NCI-H526 treated with DMSO at 0.1 percent for 48 hours (cell line): Measurements from ENCODE around the gene CSF2RB.

ENCODE experiments used
- DNase-seq: peaks from one replicate; lab custom pipeline; 2025; lab: John Stamatoyannopoulos, UW

The CSF2RB gene

GRCh38 chr22:36921309-36922104, 8.1 kb downstream of the CSF2RB start:
- no peak for DNase-seq

DNA sequence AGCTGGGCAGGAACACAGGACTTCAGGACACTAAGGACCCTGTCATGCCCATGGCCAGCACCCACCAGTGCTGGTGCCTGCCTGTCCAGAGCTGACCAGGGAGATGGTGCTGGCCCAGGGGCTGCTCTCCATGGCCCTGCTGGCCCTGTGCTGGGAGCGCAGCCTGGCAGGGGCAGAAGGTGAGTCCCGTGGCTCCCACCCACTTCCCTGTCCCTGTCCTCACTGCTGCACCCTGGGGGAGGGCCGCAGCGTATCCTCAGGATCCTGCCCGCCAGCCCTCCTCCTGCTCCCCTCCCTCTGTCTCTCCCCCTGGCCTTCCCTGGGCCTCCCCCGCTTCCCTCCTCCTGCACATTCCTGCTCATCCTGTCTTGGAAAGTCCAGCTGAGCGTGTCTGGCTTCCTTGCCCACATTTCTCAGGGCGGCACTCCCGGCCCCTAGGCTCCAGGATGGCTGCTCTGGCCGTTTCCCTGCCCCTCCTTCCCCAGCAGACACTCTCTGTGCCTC, 8.7 kb downstream of the CSF2RB start:
- DNase-seq = no peak

GRCh38 chr22:36922711-36923110, 9.3 kb downstream of the CSF2RB start:
- DNase-seq = no peak

- no peak for DNase-seq
Observed at GRCh38 chr22:36923131-36923788, 9.8 kb downstream of the CSF2RB start.

DNA sequence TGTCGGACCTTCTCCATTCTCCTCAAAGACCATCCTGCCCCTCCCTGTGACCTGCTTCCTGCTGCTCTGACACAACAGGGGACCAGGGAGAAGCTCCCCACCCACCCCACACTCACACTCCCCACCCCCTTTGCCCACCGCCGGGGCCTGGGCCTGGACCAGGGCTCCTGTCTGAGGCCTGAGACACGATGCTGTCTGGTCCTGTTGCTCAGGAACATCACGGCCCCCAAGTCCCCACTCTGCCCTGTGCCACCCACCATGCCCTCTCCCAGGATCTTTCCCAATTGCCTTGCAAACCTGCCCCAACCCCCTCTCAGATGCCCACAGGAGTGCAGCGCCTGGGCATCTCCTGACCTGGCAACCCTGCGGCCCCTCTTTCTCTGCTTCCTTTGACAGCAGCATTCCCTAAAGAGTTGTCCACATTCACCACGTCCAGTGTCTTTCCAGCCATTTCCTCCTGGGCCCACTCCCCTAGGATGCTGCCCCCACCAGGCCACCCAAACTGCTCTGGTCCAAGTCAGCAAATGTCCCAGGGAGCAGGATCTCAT, 10.8 kb downstream of the CSF2RB start:
- no peak for DNase-seq

GRCh38 chr22:36925388-36926290, 12.2 kb downstream of the CSF2RB start:
- DNase-seq = no peak

- no peak for DNase-seq
Observed at GRCh38 chr22:36926309-36926708, 12.9 kb downstream of the CSF2RB start.

- no peak for DNase-seq
Observed at GRCh38 chr22:36926721-36927435, 13.4 kb downstream of the CSF2RB start.

GRCh38 chr22:36927671-36928070, 14.2 kb downstream of the CSF2RB start:
- DNase-seq = no peak

GRCh38 chr22:36928196-36928595, 14.8 kb downstream of the CSF2RB start:
- DNase-seq = no peak

- no peak for DNase-seq
Observed at GRCh38 chr22:36928786-36929535, 15.5 kb downstream of the CSF2RB start.

DNA sequence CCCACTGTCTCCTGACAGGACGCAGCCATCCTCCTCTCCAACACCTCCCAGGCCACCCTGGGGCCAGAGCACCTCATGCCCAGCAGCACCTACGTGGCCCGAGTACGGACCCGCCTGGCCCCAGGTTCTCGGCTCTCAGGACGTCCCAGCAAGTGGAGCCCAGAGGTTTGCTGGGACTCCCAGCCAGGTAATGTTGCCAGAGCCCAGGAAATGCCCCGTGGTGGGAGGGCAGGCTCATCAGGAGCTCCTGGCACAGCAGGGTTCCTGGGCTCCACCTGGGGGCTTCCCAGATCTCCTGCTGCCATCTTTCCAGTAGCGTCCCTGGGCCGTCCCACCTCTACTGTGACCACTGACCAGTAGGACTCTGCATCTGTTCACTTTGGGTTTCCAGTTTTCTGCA, 16.2 kb downstream of the CSF2RB start:
- DNase-seq = no peak

DNA sequence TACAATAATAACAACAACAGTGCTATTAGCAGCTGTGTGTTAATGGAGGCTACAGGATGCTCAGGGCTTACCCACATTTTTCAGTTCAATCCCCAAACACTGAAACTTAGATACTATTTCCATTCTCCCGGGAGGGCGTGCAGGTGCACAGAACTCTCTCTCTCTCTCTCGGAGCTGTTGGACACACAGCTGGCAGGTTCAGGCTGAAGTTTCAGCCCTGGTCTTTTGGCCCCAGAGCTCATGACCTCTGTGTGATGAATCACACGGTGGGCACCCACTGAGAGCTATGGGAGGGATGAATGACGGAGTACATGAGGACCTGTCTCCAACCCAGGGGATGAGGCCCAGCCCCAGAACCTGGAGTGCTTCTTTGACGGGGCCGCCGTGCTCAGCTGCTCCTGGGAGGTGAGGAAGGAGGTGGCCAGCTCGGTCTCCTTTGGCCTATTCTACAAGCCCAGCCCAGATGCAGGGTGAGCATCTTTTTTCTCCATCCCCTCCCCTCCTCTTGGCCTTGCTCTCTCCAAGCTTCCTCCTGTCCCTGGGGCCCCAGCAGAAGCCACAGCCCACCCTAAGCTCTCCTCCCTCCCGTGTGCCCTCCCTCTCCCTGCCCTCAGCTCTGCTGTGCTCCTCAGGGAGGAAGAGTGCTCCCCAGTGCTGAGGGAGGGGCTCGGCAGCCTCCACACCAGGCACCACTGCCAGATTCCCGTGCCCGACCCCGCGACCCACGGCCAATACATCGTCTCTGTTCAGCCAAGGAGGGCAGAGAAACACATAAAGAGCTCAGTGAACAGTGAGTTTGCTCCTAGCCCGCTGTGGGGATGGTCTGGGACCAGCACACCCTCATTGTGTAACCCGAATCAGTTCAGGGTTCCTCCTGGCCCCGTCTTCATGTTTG, 16.9 kb downstream of the CSF2RB start:
- no peak for DNase-seq

DNA sequence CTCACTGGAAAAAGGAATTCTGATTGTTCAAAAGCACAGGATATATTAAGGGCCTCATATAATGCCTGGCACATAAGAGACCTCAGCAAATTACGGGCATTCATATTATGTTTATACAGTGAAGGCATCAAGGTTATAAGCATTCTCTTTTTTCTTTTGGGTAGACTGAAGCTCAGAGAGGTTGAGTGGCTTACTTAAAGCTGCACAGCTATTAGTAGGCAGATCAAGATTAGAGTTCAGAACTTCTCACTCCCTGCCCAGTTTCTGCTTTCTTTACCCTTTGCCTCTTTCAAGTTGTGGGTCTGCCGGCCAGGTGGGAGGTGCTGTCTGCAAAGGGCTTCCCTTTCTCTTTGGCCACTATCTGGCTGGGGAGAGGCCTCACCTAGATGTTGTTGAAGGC, 18.0 kb downstream of the CSF2RB start:
- no peak for DNase-seq

- no peak for DNase-seq
Observed at GRCh38 chr22:36933629-36934417, 20.4 kb downstream of the CSF2RB start.

GRCh38 chr22:36934418-36935312, 21.2 kb downstream of the CSF2RB start:
- DNase-seq = no peak

DNA sequence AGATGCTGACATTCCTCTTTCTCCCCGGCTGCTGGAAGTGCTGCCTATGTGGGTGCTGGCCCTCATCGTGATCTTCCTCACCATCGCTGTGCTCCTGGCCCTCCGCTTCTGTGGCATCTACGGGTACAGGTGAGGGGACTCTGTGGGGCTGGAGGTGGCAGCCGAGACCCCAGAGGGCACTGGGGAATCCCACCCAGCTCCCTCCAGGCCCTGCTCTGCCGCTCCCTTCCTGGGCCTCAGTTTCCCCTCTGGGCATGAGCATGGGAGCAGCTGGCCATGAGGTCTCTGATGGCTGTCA, 21.8 kb downstream of the CSF2RB start:
- no peak for DNase-seq

DNA sequence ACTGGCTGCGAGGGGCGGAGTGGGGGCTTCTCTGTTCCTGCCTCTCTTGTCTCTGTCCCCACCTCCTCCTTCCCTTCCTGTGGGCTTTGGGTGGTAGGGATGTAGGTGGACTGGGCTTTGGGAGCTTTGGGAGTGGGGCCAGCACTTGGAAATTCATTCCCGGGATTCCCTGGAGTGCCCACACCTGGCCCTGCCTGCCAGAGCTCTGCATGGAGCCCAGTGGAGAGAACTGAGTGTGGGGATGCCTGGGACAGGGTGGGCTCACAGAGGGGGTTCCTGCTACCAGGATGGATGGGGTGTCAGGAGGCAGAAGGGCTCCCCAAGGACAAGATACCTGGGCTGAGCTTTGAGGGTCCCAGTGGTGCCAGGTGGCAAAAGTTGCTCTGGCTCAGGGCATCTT, 22.3 kb downstream of the CSF2RB start:
- no peak for DNase-seq
